ENCODE measurements around the gene ATP2B3. TPM values are rescaled to one million over a fixed set of nuclear protein-coding genes. Genes with fewer than 3 reads are reported as not detected.

The ATP2B3 gene
- polyA plus RNA-seq, 1 donor (not counting 4 experiments of a cell fraction or from before 2014, with no cell fraction given) = not detected

DNA sequence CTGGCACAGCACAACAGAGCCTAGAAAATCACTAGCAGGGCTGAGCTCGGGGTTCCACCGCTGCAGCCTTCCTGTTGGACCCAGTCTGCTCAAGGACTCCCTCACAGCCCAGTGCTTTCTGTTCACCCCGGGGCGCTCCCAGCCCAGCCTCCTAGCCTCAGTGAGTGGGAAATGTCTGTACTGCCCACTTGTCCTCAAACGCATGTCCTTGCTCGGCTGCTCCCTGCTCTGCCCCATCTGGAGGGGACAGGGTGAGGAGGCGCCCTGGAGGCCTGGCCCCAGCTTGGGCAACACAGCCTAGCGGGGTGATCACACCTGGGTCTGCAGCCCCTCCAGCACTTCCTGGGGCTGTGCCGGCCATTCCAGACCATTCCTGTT is 93.4 kb downstream of the ATP2B3 start:
- H3K9ac ChIP-seq (ENCODE audit: control insufficient read depth, extremely low read depth, insufficient read depth, low read length) = no peak overlapping the region
- H3K9me3 ChIP-seq (ENCODE audit: control insufficient read depth, low read depth, low read length) = no peaks in the 10 kb centered on the region
- H3K79me2 ChIP-seq (ENCODE audit: control insufficient read depth, insufficient read depth, low read length) = no peaks in the 10 kb centered on the region
- H3K9me1 ChIP-seq (ENCODE audit: control insufficient read depth, extremely low read depth, insufficient read depth, low read length) = no peaks in the 10 kb centered on the region
- H4K20me1 ChIP-seq (ENCODE audit: control insufficient read depth, extremely low read depth, insufficient read depth, low read length) = no peaks in the 10 kb centered on the region
- no peak overlapping the region for H3K27ac ChIP-seq (ENCODE audit: control insufficient read depth, insufficient read depth, low read length)
- H3K36me3 ChIP-seq (ENCODE audit: control insufficient read depth in 2 of 2, extremely low read depth in 1 of 2, insufficient read depth in 2 of 2, low read length in 2 of 2) = no peaks in the 10 kb centered on the region
- no peak overlapping the region for H3K4me2 ChIP-seq (ENCODE audit: control insufficient read depth, extremely low read depth, insufficient read depth, low read depth, low read length)
- dilution Hi-C loops (cut with MboI; ENCODE audit: extremely low pct_ligation_motif_present, low sequenced_read_pairs) = no loop called here
- H2AFZ ChIP-seq (ENCODE audit: control insufficient read depth, low read length) = no peak overlapping the region
- no peaks in the 10 kb centered on the region for H3K27me3 ChIP-seq (ENCODE audit: control insufficient read depth, extremely low read depth, insufficient read depth, low read length)
- DNase-seq (ENCODE audit: low read depth, low spot score) (no peak), FAIRE-seq (no peak)
- no peak overlapping the region for H3K4me3 ChIP-seq (ENCODE audit: control insufficient read depth in 2 of 3, extremely low read depth in 1 of 3, insufficient read depth in 2 of 3, low read depth in 1 of 3, low read length in 3 of 3)
- H3K4me1 ChIP-seq (ENCODE audit: control insufficient read depth, extremely low read depth, insufficient read depth, low read length) = no peaks in the 10 kb centered on the region
- no peak for TF ChIP-seq EZH2 (IDR thresholded peaks at IDR 0.05; ENCODE audit: low read length)
- TF ChIP-seq, protein P1, sequence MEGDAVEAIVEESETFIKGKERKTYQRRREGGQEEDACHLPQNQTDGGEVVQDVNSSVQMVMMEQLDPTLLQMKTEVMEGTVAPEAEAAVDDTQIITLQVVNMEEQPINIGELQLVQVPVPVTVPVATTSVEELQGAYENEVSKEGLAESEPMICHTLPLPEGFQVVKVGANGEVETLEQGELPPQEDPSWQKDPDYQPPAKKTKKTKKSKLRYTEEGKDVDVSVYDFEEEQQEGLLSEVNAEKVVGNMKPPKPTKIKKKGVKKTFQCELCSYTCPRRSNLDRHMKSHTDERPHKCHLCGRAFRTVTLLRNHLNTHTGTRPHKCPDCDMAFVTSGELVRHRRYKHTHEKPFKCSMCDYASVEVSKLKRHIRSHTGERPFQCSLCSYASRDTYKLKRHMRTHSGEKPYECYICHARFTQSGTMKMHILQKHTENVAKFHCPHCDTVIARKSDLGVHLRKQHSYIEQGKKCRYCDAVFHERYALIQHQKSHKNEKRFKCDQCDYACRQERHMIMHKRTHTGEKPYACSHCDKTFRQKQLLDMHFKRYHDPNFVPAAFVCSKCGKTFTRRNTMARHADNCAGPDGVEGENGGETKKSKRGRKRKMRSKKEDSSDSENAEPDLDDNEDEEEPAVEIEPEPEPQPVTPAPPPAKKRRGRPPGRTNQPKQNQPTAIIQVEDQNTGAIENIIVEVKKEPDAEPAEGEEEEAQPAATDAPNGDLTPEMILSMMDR (optimal IDR thresholded peaks at IDR 0.05 in 1 of 3, IDR thresholded peaks at IDR 0.05 in 1 of 3, conservative IDR thresholded peaks at IDR 0.05 in 1 of 3; ENCODE audit: extremely low read depth in 1 of 3, insufficient read depth in 2 of 3, low read length in 3 of 3) = no peak

DNA sequence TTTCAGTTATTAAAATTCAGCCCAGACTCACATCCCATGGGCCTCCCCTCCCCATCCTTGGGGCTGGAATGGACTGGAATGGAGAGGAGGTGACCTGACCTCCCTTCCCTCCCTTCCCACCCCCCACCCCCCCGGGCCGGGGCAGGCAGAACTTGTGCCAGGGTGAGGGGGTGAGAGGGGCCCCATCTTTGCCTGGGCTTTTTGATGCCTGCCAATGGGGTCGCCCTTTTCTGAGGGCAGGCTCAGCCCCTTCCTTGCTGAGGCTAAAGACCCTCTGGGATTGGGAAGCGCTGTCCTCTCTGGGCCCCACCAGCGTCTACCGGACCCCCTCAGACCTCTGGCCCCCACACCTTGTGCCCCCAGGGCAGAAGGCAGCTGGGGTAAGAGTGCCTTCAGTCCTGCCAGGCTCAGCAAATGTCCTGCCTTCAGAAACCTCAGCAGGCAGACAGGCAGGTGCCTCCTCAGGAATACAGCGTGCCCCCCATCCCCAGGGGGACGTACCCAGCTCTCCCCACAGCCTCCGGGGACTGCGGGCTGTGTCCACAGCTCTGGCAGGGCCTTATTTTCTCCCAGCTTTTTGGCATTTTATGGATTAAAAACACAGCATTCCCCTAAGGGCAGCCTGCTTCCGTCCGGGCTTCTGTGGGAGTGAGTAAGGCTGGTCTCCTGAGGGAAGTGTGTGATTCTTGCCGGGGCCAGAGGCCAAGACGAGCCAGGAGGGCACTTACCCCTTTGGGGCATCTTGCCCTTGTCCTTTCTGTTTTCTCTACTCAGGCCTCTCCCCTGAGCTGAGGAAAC is 94.1 kb downstream of the ATP2B3 start:
- no peak overlapping the region for H3K4me3 ChIP-seq (ENCODE audit: control insufficient read depth in 2 of 3, extremely low read depth in 1 of 3, insufficient read depth in 2 of 3, low read depth in 1 of 3, low read length in 3 of 3)
- H4K20me1 ChIP-seq (ENCODE audit: control insufficient read depth, extremely low read depth, insufficient read depth, low read length) = no peaks in the 10 kb centered on the region
- no peaks in the 10 kb centered on the region for H3K9me3 ChIP-seq (ENCODE audit: control insufficient read depth, low read depth, low read length)
- no peak overlapping the region for H2AFZ ChIP-seq (ENCODE audit: control insufficient read depth, low read length)
- DNase-seq (ENCODE audit: low read depth, low spot score) (no peak), FAIRE-seq (no peak)
- TF ChIP-seq, protein P1 (optimal IDR thresholded peaks at IDR 0.05 in 1 of 3, IDR thresholded peaks at IDR 0.05 in 1 of 3, conservative IDR thresholded peaks at IDR 0.05 in 1 of 3; ENCODE audit: extremely low read depth in 1 of 3, insufficient read depth in 2 of 3, low read length in 3 of 3) = no peak
- no peak for TF ChIP-seq EZH2 (IDR thresholded peaks at IDR 0.05; ENCODE audit: low read length)
- no peaks in the 10 kb centered on the region for H3K27me3 ChIP-seq (ENCODE audit: control insufficient read depth, extremely low read depth, insufficient read depth, low read length)
- H3K9me1 ChIP-seq (ENCODE audit: control insufficient read depth, extremely low read depth, insufficient read depth, low read length) = no peaks in the 10 kb centered on the region
- H3K9ac ChIP-seq (ENCODE audit: control insufficient read depth, extremely low read depth, insufficient read depth, low read length) = no peak overlapping the region
- H3K4me2 ChIP-seq (ENCODE audit: control insufficient read depth, extremely low read depth, insufficient read depth, low read depth, low read length) = no peak overlapping the region
- dilution Hi-C loops (cut with MboI; ENCODE audit: extremely low pct_ligation_motif_present, low sequenced_read_pairs) = no loop called here
- H3K4me1 ChIP-seq (ENCODE audit: control insufficient read depth, extremely low read depth, insufficient read depth, low read length) = no peaks in the 10 kb centered on the region
- H3K27ac ChIP-seq (ENCODE audit: control insufficient read depth, insufficient read depth, low read length) = no peak overlapping the region
- no peaks in the 10 kb centered on the region for H3K79me2 ChIP-seq (ENCODE audit: control insufficient read depth, insufficient read depth, low read length)
- no peaks in the 10 kb centered on the region for H3K36me3 ChIP-seq (ENCODE audit: control insufficient read depth in 2 of 2, extremely low read depth in 1 of 2, insufficient read depth in 2 of 2, low read length in 2 of 2)

Data from keratinocyte (primary cell).